Subcutaneous adipose tissue (tissue), 4 donors: ENCODE results near the gene FRMPD1. TPM values are rescaled to one million over a fixed set of nuclear protein-coding genes. Genes with fewer than 3 reads are reported as not detected.

Source experiments
- total RNA-seq, 4 donors: library from RNA; depleted of rRNA; stranded (reverse); fragments of >200 nt; gene quantifications; one replicate each; pipeline ENCODE4 v1.1.0, GENCODE V29; 2016
- TF ChIP-seq, protein P1 (sequence below): fragments of 450-650 bp; IDR thresholded peaks from one replicate; pipeline ENCODE4 v1.5.1; 2016; ENCODE audit warnings: low read depth, mild to moderate bottlenecking, control low read depth, antibody characterized with exemption, moderate library complexity

FRMPD1 gene
- total RNA-seq, 4 donors from 2014 or later = 0.19 to 1.0 (median 0.27) TPM

DNA sequence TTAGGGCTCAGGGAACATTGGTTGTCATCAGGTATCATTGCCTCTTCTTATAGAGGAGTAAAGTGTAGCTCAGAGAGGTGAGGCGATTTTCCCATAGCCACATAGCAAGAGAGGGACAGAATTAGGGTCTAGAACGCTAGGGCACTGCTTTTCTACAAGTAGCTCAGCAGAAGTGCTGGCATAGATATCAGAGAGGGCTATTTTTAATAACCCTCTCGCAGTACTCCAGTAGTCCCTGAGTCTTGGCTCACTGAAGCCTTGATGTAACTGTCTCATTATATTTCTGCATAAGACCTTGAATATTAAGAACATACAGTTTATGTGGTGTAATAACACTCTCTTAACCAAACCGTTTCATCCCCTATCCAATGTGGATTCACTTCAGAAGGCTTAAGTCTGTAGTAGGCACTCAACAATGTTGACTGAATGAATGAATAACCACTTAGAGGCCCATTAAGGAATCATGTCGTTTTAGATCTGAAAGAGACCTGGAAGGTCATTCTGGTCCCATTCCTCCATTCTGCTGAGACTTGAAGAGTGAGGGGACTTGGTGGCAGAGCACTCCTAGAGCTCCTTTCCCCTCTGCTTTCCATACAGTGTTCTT lies 4.7 kb upstream of the FRMPD1 start:
- TF ChIP-seq, protein P1, sequence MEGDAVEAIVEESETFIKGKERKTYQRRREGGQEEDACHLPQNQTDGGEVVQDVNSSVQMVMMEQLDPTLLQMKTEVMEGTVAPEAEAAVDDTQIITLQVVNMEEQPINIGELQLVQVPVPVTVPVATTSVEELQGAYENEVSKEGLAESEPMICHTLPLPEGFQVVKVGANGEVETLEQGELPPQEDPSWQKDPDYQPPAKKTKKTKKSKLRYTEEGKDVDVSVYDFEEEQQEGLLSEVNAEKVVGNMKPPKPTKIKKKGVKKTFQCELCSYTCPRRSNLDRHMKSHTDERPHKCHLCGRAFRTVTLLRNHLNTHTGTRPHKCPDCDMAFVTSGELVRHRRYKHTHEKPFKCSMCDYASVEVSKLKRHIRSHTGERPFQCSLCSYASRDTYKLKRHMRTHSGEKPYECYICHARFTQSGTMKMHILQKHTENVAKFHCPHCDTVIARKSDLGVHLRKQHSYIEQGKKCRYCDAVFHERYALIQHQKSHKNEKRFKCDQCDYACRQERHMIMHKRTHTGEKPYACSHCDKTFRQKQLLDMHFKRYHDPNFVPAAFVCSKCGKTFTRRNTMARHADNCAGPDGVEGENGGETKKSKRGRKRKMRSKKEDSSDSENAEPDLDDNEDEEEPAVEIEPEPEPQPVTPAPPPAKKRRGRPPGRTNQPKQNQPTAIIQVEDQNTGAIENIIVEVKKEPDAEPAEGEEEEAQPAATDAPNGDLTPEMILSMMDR = no peak

DNA sequence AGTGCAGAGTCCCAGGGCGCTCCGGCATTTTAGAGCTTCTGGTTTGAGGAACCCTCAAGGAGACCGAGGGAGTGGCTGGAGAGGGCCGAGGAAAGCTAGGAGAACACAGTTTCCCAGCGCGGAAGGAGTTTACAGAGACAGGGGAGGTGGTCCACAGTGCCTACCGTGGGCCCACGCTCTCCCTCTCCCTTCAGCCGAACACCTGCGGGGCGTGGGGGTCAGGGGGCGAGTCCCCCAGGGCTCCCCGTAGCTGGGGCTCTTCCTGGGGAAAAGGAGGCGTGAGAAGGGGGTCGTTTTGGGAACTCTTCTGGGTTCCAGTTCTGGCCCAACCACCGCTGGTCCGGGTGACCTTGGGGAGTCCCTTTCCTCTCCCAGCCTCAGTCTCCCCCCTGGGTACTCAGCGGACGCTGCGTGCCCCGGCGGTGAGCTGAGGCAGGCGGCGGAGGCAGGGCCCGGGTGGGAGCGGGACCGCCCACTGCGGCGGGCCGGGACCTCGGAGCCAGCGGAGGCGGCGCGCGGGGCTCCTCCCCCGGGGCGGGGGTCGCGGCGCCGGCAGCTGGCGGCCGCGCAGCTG lies 368 bp upstream of the FRMPD1 start:
- TF ChIP-seq, protein P1 = no peak

DNA sequence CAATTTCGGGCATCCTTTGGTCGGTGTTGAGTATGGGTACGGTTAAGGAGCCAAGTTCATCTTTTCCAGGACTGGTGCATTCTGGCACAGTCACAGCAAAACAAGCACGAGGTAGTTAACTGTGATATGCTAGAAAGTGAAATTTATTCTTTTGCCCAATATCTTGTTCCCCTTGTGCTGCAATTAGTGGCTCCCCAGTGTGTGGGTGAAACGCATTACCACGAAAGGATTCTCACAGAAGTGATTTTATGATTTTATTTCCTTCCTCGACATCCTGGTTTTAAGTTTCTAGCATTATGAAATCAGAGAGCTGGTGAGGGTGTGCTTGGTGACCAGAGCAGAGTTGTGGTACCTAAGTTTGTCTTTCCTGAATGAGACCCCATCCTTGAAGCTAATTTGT lies 1.5 kb downstream of the FRMPD1 start:
- TF ChIP-seq, protein P1 = no peak

DNA sequence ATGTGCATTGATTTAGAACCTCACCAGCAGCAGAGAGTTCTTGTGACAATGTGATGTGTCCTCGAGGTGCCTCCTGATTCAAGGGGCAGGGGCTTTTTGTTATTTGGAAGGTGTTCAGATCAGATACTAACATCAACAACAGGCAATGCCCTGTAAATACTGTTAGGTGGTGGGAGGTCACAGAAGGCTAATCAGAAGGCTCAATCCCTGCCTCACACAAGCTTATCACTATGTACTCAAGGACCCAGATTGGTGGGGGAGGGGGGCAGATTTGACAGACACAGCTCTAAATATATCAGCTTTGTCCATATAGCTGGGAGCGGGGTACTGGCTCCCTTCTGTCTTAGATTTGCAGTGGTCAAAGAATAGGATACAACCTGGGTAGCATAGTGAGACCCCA lies 2.6 kb downstream of the FRMPD1 start:
- TF ChIP-seq, protein P1 = no peak

DNA sequence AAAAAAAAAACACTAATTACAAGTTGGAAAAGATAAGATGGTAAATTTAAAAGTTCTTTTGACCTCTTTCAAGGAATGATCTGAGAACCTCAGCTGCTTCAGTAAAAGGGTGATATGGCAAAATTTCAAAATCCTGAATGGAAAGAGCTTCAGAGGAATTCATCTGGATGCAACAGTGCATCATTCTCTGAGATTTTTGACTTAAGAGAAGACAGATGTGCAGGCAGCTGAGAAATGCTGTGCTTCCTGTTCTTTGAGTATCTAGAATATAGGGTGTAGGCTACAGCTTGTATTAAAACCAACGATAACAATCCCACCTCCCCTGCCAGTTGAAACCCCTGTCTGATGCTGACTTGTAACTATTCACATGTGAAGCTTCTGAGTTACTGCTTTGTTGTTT lies 6.2 kb downstream of the FRMPD1 start:
- TF ChIP-seq, protein P1 = no peak

DNA sequence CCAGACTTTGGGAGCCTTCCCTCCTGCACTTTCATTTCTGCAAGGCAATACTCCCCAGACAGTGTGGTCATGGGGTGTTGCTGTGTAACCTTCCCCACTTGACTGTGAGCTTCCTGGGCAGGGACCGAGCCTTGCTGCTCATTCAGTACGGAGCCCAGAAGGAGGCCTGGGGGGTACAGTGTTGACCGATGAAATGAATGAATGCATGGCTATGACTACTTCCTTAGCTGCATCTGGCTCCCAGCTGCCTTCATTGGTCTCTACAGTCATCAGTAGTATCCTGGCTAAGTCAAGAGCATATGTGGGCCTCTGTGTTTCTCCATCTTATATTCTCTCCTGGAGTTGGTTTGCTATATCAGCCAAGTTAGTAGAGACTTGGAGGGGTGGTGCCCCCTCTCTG lies 9.9 kb downstream of the FRMPD1 start:
- TF ChIP-seq, protein P1 = no peak

DNA sequence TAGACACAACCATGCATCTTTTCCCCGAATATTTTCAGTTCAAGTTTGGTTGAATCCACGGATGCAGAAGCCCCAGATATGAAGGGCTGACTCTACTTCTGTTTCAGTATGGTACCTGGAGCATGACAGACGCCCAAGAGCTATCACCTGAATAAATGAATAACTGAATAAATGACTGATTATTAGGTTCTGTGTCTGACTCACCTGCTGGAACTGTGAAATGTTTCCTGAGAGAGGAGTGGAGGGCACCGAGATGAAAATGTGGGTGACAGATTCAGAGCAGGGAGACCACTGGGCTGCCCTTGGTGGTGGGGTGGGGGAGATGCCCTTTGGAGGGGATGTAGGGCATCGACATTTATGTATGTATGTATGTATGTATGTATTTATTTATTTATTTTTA lies 13.2 kb downstream of the FRMPD1 start:
- TF ChIP-seq, protein P1 = no peak
